NOMO-1 (cell line): ENCODE results near the gene PEPD.

Experiments used
- DNase-seq, 2 experiments: peaks; one replicate each; lab custom pipeline; 2025; ENCODE audit not compliant: unreplicated experiment in 2 of 2; lab: John Stamatoyannopoulos, UW

The PEPD gene

GRCh38 chr19:33390101-33390907, 131.3 kb downstream of the PEPD start:
- DNase-seq: peak; percentile 34 to 57

- no peak for DNase-seq
Measured at GRCh38 chr19:33389421-33390100, 132.0 kb downstream of the PEPD start.

GRCh38 chr19:33388725-33389420, 132.7 kb downstream of the PEPD start:
- DNase-seq: no peak

GRCh38 chr19:33388231-33388724, 133.3 kb downstream of the PEPD start:
- no peak for DNase-seq

GRCh38 chr19:33387351-33388230, 134.0 kb downstream of the PEPD start:
- DNase-seq: no peak

- no peak for DNase-seq
Measured at GRCh38 chr19:33386361-33386858, 135.2 kb downstream of the PEPD start.

- no peak for DNase-seq
Measured at GRCh38 chr19:33385956-33386355, 135.6 kb downstream of the PEPD start.

- DNase-seq: no peak
Measured at GRCh38 chr19:33384983-33385382, 136.6 kb downstream of the PEPD start.

GRCh38 chr19:33383720-33384292, 137.8 kb downstream of the PEPD start:
- no peak for DNase-seq

- no peak for DNase-seq
Measured at GRCh38 chr19:33382982-33383381, 138.6 kb downstream of the PEPD start.

- no peak for DNase-seq
Measured at GRCh38 chr19:33382006-33382405, 139.6 kb downstream of the PEPD start.

GRCh38 chr19:33381101-33381500, 140.5 kb downstream of the PEPD start:
- DNase-seq: no peak

- no peak for DNase-seq
Measured at GRCh38 chr19:33379151-33379829, 142.3 kb downstream of the PEPD start.

GRCh38 chr19:33377586-33378475, 143.8 kb downstream of the PEPD start:
- no peak for DNase-seq

GRCh38 chr19:33376941-33377557, 144.5 kb downstream of the PEPD start:
- DNase-seq: no peak

GRCh38 chr19:33376423-33376822, 145.2 kb downstream of the PEPD start:
- DNase-seq: no peak

GRCh38 chr19:33375837-33376159, 145.8 kb downstream of the PEPD start:
- DNase-seq: no peak
